Panc1 (cell line): Measurements from ENCODE around the gene CFAP126.

Experiments used
- POLR2AphosphoS5 ChIP-seq: IDR thresholded peaks from 2 replicates; pipeline ENCODE4 v1.6.1; 2012; ENCODE audit warnings: mild to moderate bottlenecking, low read depth, low read length, moderate library complexity
- TF ChIP-seq, protein P1 (sequence below): fragments of 450-650 bp; IDR thresholded peaks from 2 replicates; pipeline ENCODE4 v1.5.1; 2017; ENCODE audit warnings: mild to moderate bottlenecking
- TF ChIP-seq, protein P2 (sequence below), 2 experiments: IDR thresholded peaks; 2 replicates each; pipeline ENCODE4 v1.6.1; 2011 to 2012; ENCODE audit warnings: low read depth in 2 of 2, control low read depth in 1 of 2, low read length in 1 of 2, mild to moderate bottlenecking in 1 of 2, moderate library complexity in 1 of 2; ENCODE audit not compliant: insufficient read depth in 1 of 2

DNA sequence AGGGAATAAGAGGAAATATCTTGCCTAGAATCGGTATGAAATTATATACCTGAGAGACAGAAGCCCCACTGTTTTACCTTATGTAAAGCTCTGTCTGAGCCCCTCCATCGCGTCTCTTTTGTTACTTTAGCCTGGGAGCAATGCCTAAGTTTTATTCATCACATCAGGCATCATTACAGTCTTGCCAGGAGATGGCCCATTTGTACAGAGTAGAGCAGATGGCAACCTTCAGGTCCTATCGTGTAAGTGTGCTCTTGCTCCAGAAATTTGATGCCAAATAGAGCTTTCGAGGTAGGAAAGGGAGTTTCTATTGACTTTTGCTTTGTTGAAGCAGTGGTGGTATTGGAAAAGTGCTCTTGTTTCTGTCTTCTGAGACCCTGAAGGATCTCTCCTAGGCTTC is 24.9 kb downstream of the CFAP126 start:
- TF ChIP-seq, protein P1, sequence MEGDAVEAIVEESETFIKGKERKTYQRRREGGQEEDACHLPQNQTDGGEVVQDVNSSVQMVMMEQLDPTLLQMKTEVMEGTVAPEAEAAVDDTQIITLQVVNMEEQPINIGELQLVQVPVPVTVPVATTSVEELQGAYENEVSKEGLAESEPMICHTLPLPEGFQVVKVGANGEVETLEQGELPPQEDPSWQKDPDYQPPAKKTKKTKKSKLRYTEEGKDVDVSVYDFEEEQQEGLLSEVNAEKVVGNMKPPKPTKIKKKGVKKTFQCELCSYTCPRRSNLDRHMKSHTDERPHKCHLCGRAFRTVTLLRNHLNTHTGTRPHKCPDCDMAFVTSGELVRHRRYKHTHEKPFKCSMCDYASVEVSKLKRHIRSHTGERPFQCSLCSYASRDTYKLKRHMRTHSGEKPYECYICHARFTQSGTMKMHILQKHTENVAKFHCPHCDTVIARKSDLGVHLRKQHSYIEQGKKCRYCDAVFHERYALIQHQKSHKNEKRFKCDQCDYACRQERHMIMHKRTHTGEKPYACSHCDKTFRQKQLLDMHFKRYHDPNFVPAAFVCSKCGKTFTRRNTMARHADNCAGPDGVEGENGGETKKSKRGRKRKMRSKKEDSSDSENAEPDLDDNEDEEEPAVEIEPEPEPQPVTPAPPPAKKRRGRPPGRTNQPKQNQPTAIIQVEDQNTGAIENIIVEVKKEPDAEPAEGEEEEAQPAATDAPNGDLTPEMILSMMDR, result no peak
- no peak for TF ChIP-seq POLR2AphosphoS5
- TF ChIP-seq, protein P2, sequence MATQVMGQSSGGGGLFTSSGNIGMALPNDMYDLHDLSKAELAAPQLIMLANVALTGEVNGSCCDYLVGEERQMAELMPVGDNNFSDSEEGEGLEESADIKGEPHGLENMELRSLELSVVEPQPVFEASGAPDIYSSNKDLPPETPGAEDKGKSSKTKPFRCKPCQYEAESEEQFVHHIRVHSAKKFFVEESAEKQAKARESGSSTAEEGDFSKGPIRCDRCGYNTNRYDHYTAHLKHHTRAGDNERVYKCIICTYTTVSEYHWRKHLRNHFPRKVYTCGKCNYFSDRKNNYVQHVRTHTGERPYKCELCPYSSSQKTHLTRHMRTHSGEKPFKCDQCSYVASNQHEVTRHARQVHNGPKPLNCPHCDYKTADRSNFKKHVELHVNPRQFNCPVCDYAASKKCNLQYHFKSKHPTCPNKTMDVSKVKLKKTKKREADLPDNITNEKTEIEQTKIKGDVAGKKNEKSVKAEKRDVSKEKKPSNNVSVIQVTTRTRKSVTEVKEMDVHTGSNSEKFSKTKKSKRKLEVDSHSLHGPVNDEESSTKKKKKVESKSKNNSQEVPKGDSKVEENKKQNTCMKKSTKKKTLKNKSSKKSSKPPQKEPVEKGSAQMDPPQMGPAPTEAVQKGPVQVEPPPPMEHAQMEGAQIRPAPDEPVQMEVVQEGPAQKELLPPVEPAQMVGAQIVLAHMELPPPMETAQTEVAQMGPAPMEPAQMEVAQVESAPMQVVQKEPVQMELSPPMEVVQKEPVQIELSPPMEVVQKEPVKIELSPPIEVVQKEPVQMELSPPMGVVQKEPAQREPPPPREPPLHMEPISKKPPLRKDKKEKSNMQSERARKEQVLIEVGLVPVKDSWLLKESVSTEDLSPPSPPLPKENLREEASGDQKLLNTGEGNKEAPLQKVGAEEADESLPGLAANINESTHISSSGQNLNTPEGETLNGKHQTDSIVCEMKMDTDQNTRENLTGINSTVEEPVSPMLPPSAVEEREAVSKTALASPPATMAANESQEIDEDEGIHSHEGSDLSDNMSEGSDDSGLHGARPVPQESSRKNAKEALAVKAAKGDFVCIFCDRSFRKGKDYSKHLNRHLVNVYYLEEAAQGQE (IDR thresholded peaks at IDR 0.05; ENCODE audit: insufficient read depth in 1 of 2, low read depth in 2 of 2, low read length in 1 of 2), result no peak
